Mucosa of descending colon (tissue), 3 donors: ENCODE data around the gene KPNA1. TPM values are rescaled to one million over a fixed set of nuclear protein-coding genes. Genes with fewer than 3 reads are reported as not detected.

Experiments used
- ATAC-seq: fragments of 200-7000 bp; cut with Tn5 transposase; one replicate; pipeline ENCODE4 v1.9.1; 2020; ENCODE audit warnings: mild to moderate bottlenecking, moderate library complexity
- DNase-seq, 3 donors: peaks; one replicate each; pipeline ENCODE4 v3.0.0-alpha.2; 2020
- H3K36me3 ChIP-seq: fragments of 200-600 bp; one replicate; pipeline ENCODE4 v1.8.0; 2021; ENCODE audit warnings: low read depth, mild to moderate bottlenecking
- H3K4me1 ChIP-seq: fragments of 200-600 bp; one replicate; pipeline ENCODE4 v1.8.0; 2021; ENCODE audit warnings: low read depth, mild to moderate bottlenecking
- H3K4me3 ChIP-seq: fragments of 200-600 bp; one replicate; pipeline ENCODE4 v1.8.0; 2021; ENCODE audit warnings: mild to moderate bottlenecking
- H3K9me3 ChIP-seq: fragments of 200-600 bp; one replicate; pipeline ENCODE4 v1.8.0; 2021; ENCODE audit warnings: mild to moderate bottlenecking
- CTCF ChIP-seq: fragments of 200-600 bp; IDR thresholded peaks from one replicate; pipeline ENCODE4 v1.8.0; 2022; ENCODE audit warnings: antibody characterized with exemption, mild to moderate bottlenecking
- intact Hi-C, 2 donors: fragments of 100-400 bp; cut with DNase I in 1 of 2; cut with micrococcal nuclease in 1 of 2; formaldehyde crosslinking; loops; one replicate each; pipeline versions ENCODE4 v1.11.0 to v1.11.1; 2022; cut with DNase I, micrococcal nuclease
- total RNA-seq, 3 donors: library from RNA; stranded (reverse); fragmentation: NEBNext Ultra II Directional in 2 of 3; extraction: Animal tissue kit (Norgen Biotek cat#: 25700) in 2 of 3; gene quantifications; one replicate each; pipeline versions ENCODE4 v1.2.1 to v1.2.4, GENCODE V29; 2021 to 2023
- donor health status: DM: no; HTN: no; CAD: no; lungs with moderate emphysema.
- donor health status: DM: no; HTN: no; CAD: no.
- donor health status: DM: no; HTN: yes; CAD: no.

KPNA1 gene
- total RNA-seq, 3 donors from 2014 or later, result 43.3 to 80.2 (median 48.8) TPM

- H3K36me3 ChIP-seq, result no peaks in the 10 kb centered on the region
- no peaks in the 10 kb centered on the region for H3K9me3 ChIP-seq
- no peak overlapping the region for H3K4me3 ChIP-seq
- intact Hi-C loops, result no loop called here
- no peaks in the 10 kb centered on the region for H3K4me1 ChIP-seq
- no peak for TF ChIP-seq CTCF
- DNase-seq (no peak), ATAC-seq (no peak)
Observed at GRCh38 chr3:122469659-122470058, 45.1 kb downstream of the KPNA1 start.

GRCh38 chr3:122468896-122469533 is 45.7 kb downstream of the KPNA1 start:
- DNase-seq (no peak), ATAC-seq (no peak)
- intact Hi-C loops, result no loop called here
- Histone ChIP-seq H3K36me3 (no peaks in the 10 kb centered on the region), H3K4me3 (no peak overlapping the region), H3K9me3 (no peaks in the 10 kb centered on the region), H3K4me1 (no peaks in the 10 kb centered on the region)
- no peak for TF ChIP-seq CTCF

- intact Hi-C loops, result no loop called here
Observed at GRCh38 chr3:122466701-122467240, 48.0 kb downstream of the KPNA1 start.

GRCh38 chr3:122464659-122465058 is 50.1 kb downstream of the KPNA1 start:
- Histone ChIP-seq H3K36me3 (no peaks in the 10 kb centered on the region), H3K9me3 (no peaks in the 10 kb centered on the region), H3K4me3 (no peak overlapping the region), H3K4me1 (no peaks in the 10 kb centered on the region)
- TF ChIP-seq CTCF, result no peak
- no peak for DNase-seq
- no peak for ATAC-seq
- intact Hi-C loops, result no loop called here

More at GRCh38 chr3:122466701-122467240, 48.0 kb downstream of the KPNA1 start:
- Histone ChIP-seq H3K4me1 (no peaks in the 10 kb centered on the region), H3K4me3 (no peak overlapping the region), H3K9me3 (no peaks in the 10 kb centered on the region), H3K36me3 (no peaks in the 10 kb centered on the region)
- DNase-seq (no peak), ATAC-seq (no peak)
- TF ChIP-seq CTCF, result no peak

- no peak for TF ChIP-seq CTCF
- no peaks in the 10 kb centered on the region for H3K36me3 ChIP-seq
- no peaks in the 10 kb centered on the region for H3K9me3 ChIP-seq
- ATAC-seq, result no peak
- no peak overlapping the region for H3K4me3 ChIP-seq
- DNase-seq, result no peak
- intact Hi-C loops, result no loop called here
- no peaks in the 10 kb centered on the region for H3K4me1 ChIP-seq
Observed at GRCh38 chr3:122462406-122462805, 52.3 kb downstream of the KPNA1 start.
